ENCODE results near the gene SHISAL1.
A peak's percentile ranks its signal among the peaks of the same experiment; 100 is the strongest.

SHISAL1 gene

GRCh38 chr22:44207173-44207980, 105.4 kb downstream of the SHISAL1 start:
- DNase-seq: no peak

GRCh38 chr22:44206696-44207095, 106.1 kb downstream of the SHISAL1 start:
- DNase-seq: no peak

DNA sequence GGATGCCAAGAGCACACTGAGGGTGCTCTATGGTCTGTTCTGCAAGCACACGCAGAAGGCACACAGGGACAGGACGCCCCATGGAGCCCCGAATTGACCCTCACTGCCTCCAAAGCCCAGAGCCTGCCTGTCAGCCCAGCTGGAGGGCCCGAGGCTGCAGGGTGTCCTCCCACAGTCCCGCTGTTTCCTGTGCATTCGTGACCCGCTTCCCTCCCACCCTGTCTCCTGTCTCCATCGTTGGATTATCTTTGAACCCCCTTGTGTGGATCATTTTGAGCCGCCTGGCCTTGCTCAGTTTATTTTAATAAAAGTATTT, 106.5 kb downstream of the SHISAL1 start:
- no peak for DNase-seq

DNA sequence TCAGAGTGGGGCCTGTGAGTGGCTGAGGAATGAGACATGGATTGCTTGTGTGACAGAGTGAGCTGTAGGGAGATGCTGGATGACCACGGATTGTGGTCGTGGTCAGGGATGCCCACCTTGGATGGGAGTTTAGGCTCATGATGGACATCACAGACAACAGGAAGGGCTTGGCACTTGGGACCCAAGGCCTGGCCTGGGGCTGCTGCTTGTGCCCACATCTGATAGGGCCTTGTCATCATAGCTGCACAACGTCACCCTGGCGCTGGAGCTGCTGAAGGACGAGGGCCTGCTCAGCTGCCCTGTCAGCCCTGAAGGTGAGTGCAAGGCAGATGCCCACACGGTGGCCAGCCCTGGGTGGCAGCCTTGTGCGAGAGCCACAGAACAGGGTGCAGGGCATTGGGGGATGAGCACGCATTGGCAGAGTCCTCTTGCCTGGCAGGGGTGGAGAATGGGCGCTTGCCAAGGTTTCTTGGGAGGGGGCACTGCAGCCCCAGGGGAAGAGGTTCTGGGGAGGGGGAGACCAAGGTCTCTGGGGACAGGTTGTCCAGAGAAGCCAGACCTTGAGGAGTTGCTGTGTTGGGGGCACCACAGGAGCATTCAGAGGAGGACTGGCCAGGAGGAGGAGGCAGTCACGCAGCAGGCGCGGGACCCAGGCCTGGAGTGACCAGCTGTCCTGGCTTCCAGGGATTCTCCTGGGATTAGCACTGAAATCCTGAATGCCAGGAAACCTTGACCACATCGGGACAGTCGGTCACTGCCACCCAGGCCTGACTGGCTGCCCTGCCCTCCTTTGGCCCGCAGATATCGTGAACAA, 107.0 kb downstream of the SHISAL1 start:
- no peak for DNase-seq

DNA sequence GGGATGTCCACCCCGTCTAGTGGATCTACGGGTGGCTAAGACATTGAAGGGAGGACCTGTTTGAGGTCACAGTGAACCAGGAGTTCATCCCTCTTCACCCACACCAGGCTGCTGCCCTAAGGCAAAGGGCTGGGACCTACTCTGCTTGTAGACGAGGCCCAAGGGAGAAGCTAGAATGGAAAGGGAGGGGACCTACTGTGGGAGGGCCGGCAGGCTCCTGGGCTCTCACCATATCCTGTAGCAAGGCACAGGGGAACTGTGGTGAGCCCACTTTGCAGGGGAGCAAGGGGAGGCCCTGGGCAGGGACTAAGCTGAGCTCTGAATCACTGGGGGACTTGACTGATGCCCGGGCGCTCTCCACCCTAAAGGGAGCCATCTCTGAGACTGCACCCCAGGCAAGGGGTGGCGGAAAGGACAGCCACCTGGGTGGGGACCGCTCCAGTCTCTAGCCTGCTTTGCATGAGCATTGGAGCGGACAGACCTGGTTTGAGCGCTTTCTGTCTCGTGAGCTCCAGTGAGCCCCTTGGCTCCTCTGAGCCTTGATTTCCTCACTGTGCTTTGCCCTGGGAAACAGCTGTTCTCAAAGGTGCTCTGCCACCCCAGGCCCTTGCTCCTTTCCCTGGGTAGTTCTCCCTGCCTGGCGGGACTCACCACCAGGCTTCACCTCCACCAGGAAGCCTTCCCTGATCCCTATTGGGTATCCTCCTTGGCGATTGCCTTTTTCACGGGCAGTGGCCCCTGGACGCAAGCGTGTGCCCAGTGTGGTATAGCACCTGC, 107.8 kb downstream of the SHISAL1 start:
- no peak for DNase-seq

- DNase-seq: no peak
These were observed 109.5 kb downstream of the SHISAL1 start for GRCh38 chr22:44203203-44203602.

DNA sequence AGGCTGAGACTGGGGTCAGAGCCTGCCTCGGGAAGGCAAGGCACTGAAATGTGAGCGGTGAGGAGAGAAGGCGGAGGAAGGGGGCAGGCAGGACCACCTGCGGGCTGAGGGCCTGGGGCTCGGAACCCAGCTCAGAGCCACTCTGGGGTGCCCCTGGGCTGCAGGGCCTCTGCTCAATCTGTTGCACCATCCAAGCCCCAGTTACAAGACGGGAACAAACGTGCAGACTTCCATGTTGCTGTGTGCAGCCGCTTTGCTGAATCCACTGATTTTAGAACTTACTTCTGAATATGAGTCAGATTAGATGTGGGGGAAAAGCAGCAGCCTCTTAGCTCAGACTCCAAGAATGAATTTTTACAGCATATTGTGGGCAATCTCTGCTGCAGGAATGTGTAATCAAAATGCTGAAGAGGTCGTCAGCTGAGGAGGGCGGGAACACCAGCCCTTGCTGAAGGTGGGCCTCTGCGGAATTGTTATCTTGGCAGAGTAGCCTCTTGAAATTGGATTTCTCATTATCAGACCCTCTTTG, 110.4 kb downstream of the SHISAL1 start:
- peak; percentile 85 for DNase-seq

DNA sequence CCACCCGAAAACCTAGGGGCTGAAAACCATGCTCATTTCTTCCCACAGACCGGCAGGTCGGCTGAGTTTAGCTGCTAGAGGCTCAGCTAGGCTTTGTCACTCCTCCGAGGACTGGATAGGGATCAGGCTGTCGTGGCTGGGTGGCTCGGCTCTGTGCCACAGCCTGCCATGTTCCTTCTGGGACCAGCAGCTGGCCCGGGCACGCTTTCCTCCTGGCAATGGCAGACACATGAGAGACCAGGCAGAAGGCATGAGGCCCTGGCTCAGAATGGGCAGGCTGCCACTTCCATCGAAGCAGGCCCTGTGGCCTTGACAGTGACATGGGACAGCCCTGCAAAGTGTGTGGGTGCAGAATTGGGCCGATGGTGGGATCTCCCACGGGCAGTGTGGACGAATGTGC, 111.1 kb downstream of the SHISAL1 start:
- DNase-seq: no peak

GRCh38 chr22:44200855-44201550, 111.7 kb downstream of the SHISAL1 start:
- no peak for DNase-seq

GRCh38 chr22:44200451-44200850, 112.3 kb downstream of the SHISAL1 start:
- no peak for DNase-seq

DNA sequence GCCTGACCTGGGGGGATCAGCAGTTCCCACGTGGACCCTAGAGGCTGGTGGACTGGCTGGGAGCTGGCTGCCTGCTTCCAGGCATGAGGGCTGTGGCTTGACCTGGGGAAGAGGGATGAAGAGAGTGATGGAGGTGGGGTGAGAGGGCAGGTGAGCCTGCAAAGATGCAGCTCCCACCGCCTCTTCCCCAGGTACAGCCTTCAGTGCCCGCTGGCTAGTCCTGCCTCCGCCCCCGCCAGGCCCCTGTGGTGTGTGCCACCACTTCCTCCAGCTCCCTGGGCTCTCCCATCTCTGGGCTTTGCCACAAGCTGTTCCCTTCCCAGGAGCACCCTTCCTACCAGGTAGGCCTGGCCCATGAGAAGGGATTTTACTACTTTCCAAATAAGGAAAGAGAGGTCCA, 112.9 kb downstream of the SHISAL1 start:
- DNase-seq: no peak

- no peak for DNase-seq
These were observed 113.6 kb downstream of the SHISAL1 start for GRCh38 chr22:44199164-44199563.

DNA sequence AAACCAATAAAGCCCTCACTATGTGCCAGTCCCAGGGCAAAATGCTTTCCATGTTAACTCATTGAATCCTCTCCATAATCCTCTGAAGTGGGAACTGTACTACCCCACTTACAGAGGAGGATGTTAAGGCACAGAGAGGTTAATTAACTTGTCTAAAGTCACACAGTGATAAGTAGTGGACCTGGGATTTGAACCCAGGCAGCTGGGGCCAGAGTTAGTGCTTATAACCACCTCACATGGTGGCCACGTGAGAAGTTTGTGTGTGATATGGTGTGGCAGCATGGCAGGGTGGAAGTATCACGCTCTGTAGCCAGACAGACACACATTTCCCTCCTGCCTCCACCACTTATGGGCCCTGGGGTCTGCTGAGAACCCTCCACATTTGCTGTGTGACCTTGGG, 115.5 kb downstream of the SHISAL1 start:
- no peak for DNase-seq

DNA sequence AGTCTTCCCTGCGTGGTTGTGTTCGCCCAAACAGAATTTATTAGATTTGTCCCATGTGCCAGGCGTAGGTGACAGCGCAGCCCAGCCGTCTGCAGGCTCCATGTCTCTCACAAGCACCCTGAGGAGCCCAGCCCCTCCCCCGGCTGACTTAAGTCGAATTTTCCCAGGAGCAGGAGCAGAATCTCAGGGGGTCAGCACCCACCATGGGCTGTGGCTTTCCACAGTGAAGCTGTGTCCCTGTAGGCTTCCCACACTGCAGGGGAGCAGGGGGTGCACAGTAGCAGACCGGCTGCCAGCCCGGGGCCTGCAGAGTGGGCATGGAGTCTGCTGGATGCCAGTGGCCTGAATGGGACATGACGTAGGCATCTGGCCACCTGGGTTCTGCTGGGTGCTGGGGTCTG, 116.0 kb downstream of the SHISAL1 start:
- no peak for DNase-seq

DNA sequence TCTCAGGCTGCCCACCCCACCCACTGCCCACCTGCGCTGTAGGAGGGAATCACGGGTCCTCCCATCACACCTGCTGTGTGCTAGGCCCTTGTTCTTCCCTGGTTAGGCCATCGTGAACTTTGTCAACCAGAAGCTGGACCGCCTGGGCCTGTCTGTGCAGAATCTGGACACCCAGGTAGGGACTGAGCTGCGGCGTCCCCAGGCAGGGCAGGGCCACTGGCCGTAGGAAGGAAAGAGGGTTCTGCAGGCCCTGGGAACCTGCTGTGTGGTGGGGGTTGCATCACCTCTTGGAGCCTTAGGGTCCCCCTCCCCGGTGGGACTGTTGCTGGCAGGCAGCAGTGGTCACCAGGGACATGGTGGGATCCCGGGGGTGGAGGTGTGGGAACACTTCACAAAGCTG, 116.5 kb downstream of the SHISAL1 start:
- no peak for DNase-seq

GRCh38 chr22:44195189-44195871, 117.4 kb downstream of the SHISAL1 start:
- no peak for DNase-seq

DNA sequence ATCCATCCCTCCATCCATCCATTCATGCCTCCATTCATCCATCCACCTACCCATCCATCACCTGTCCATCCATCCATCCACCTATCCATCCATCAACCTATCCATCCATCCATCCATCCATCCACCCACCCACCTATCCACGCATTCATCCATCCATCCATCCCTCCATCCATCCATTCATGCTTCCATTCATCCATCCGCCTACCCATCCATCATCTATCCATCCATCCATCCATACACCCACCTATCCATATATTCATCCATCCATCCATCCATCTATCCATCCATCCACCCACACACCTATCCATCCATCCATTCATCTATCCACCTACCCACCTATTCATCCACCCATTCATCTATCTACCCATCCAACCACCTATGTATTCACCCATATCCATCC, 118.2 kb downstream of the SHISAL1 start:
- DNase-seq: no peak

All from fibroblast of skin of scalp (primary cell).